Activated T-helper 9 cell treated with anti-CD3 and anti-CD28 coated beads, Interleukin-2, amount 50 U/mL, for 16 hours (primary cell): ENCODE measurements around the gene DUSP18.
"Not testable (repeated sequence)": the region's sequence is repeated elsewhere in the genome, so short reads cannot be mapped to it uniquely, and the experiment has no call there.

Experiments used
- DNase-seq: peaks from one replicate; pipeline ENCODE4 v3.0.0-alpha.2; 2020; ENCODE audit warnings: low read depth

The DUSP18 gene

DNA sequence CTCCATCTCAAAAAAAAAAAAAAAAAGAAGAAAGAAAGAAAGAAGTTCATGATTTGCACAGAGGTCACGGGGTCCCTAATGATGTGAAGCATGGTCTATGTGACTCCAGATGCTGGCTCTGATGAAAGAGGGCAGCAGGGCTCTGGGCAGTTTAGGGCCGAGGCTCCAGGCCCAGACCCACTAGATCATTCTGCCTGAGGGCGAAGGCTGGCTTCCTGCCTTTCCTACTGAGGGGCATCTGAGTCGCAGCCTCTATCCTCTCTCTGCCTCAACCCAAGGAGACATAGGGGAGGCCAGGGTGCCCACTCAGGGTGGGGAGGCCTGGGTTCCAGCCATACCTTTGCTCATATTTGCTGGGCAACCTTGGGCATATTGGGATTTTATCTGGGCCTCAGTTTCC is 27.3 kb downstream of the DUSP18 start:
- DNase-seq = no peak

DNA sequence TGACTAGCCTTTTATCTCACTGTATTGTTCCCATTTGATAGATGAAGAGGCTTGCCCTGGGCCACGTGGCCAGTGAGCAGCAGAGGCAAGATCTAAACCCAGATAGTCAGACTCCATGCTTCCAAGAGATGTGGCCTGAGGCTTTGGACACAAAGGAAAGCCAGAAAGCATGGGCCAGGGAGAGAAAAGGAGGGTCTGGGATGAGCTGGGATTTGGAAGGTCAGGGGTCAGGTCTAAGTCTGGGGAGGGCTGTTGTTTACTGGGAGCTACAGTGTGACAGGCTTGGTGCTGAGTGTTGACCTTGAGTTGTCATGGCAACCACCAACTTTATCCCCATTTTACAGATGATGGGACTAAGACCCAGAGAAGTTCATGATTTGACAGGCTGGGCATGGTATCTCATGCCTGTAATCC is 30.0 kb downstream of the DUSP18 start:
- DNase-seq = no peak

DNA sequence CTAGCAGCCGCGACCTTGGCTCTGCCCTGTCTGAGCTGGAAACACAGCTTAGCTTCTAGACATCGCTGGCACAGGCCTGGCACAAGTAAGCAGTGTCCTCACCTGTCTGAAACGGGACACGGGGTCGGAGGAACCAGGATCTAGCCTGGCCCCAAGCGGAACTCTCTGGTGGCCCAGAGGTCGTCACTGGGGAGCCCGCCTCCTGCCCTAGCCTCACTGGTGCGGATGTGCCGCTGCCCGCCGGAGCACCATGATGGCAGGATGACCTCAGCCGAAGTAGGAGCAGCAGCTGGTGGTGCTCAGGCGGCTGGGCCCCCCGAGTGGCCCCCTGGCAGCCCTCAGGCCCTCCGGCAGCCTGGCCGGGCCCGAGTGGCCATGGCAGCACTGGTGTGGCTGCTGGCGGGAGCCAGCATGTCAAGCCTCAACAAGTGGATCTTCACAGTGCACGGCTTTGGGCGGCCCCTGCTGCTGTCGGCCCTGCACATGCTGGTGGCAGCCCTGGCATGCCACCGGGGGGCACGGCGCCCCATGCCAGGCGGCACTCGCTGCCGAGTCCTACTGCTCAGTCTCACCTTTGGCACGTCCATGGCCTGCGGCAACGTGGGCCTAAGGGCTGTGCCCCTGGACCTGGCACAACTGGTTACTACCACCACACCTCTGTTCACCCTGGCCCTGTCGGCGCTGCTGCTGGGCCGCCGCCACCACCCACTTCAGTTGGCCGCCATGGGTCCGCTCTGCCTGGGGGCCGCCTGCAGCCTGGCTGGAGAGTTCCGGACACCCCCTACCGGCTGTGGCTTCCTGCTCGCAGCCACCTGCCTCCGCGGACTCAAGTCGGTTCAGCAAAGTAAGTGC is 31.2 kb downstream of the DUSP18 start:
- DNase-seq = no peak

DNA sequence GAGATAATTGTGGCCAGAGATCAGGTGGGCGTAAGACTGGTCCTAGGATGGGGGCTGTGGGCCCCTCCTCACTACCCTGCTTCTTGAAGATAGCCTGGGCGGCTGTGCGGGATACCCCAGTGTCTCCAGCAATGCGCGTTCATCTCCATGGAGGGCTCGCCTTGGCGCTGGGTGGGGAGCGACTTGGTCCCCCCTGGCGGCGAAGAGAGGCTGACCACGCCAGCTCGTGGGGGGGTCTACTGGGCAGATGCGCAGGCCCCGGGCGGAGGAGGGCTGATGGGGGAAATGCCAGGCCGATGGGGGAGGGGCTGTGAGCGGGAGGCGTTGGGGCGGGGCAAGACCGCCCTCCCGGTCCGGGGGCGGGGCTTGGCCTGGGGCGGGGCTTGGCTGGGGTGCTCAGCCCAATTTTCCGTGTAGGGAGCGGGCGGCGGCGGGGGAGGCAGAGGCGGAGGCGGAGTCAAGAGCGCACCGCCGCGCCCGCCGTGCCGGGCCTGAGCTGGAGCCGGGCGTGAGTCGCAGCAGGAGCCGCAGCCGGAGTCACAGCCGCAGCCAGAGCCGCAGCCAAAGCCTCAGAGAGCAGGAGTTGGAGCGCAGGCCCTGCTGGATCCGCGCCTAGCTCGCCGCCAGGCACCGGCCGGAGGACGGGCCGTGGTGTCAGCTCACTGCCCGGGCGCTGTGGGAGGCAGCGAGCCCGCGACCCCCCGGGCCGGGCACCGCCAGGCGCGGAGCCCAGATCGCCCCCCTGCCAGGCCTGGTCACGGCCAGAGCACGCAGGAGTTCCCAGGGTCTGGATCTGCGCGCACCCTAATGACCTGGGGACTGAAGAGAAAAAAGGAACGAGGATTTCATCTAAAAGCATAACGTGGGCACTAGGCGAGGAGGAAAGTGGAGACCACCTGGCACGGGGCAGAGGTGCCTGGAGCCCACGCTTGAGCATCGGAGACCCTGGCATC is 32.1 kb downstream of the DUSP18 start, which contains the start of gene SLC35E4:
Gene SLC35E4, plus strand, starts transcription at position 509 of the 953 bp plus-strand sequence. CDS start 670 bp downstream, outside the sequence.
- peak; percentile 95 for DNase-seq

DNA sequence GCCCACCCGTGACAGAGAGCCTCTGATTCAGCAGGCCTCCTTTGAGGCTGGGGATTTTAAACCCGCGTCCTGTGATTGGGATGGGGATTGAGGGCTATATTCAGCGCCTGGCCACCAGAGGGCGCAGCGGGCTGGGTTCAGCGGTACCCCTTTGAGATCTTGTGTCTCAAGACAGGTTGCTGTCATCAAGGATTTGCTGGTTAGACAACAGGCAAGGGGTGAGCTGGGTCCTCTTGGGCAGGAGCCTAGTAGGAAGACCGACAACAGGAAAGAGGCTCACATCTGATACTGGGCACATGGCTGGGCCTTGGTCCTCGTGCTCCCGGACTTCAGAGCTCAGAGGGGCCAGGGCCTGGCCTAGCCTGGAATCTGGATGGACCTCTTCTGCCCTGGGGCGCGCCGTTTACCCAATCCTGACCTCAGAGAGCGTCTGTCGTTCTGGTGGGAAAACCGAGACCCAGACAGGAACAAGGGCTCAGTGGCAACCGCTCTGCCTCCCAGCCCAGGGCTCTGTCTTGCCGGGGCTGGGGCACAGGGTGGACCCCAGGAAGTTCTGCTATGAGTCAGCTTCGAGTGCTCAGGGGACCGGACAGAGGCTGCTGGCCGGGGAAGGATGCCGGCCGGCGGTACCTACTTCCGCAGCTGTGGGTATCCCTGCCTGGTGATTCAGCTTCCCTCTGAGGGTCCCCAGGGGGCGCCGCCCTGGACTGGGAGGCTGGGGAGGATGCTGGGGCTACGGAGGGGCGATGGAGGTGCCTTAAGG is 33.0 kb downstream of the DUSP18 start:
- DNase-seq = peak; percentile 88

DNA sequence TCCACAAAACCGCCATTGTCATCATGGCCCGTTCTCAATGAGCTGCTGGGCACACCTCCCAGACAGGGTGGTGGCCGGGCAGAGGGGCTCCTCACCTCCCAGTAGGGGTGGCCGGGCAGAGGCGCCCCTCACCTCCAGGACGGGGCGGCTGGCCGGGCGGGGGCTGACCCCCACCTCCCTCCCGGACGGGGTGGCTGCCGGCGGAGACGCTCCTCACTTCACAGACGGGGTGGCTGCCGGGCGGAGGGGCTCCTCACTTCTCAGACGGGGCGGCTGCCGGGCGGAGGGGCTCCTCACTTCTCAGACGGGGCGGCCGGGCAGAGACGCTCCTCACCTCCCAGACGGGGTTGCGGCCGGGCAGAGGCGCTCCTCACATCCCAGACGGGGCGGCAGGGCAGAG is 36.2 kb downstream of the DUSP18 start:
- DNase-seq = not testable (repeated sequence)

DNA sequence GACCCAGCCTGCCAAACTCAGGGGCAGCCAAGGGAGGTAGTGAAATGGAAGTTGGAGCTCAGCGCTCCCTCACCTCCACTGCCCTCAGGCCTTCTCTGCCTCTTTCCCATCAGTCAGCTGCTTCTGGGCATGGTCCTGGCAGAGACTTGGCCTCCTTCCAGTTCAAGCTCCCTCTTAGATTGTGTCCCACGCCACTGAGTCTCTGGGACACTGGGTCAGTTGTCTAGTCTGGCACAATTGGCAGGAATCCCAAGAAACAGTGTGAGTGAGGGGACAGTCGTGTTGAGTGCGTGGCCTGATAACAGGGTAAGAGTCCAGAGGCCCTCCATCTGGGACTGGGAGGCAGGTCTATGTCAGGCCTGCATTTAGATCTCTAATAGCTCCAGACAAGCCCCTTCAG is 39.2 kb downstream of the DUSP18 start:
- DNase-seq = no peak

DNA sequence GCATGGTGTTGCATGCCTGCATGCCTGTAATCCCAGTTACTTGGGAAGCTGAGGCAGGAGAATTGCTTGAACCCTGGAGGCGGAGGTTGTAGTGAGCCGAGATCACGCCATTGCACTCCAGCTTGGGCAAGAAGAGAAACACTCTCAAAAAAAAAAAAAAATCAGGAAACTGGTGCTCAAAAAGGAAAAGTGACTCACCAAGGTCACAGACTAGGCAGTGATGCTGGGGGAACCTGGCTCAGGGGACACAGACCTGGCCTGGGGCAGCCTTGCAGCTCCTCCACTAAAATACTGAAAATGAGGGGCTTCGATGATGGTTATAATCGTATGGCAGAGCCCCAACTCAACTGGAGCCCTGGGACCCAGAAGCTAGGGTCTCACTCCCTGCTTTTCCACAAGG is 40.2 kb downstream of the DUSP18 start:
- no peak for DNase-seq

DNA sequence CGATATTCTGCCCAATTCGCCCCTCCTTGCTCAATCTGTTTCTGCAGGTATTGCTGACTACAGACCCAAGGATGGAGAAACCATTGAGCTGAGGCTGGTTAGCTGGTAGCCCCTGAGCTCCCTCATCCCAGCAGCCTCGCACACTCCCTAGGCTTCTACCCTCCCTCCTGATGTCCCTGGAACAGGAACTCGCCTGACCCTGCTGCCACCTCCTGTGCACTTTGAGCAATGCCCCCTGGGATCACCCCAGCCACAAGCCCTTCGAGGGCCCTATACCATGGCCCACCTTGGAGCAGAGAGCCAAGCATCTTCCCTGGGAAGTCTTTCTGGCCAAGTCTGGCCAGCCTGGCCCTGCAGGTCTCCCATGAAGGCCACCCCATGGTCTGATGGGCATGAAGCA is 41.3 kb downstream of the DUSP18 start:
- DNase-seq = no peak

DNA sequence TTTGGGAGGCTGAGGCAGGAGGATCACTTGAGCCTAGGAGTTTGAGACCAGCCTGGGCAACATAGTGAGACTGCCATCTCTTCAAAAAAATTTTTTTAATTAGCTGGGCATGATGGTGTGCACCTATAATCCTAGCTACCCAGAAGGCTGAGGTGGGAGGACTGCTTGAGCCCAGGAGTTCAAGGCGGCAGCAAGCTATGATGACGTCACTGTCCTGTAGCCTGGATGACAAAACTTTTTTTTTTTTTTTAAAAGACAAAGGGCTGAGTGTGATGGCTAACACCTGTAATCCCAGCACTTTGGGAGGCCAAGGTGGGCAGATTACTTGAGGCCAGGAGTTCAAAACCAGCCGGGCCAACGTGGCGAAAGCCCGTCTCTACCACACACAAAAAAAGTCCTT is 47.8 kb downstream of the DUSP18 start:
- not testable (repeated sequence) for DNase-seq

DNA sequence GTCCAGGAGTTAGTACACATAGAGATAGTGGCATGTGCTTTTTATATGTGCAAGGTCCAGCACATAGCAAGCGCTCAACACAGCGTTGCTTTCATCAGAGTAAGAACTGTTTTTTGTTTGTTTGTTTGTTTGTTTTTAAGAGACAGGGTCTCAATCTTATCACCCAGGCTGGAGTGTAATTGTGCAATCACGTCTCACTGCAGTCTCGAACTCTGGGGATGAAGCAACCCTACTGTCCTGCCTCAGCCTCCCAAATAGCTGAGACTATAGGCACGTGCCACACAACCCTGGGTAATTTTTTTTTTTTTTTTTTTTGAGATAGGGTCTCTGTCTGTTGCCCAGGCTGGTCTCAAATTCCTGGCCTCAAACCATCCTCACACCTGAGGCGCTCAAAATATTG is 49.9 kb downstream of the DUSP18 start:
- no peak for DNase-seq

DNA sequence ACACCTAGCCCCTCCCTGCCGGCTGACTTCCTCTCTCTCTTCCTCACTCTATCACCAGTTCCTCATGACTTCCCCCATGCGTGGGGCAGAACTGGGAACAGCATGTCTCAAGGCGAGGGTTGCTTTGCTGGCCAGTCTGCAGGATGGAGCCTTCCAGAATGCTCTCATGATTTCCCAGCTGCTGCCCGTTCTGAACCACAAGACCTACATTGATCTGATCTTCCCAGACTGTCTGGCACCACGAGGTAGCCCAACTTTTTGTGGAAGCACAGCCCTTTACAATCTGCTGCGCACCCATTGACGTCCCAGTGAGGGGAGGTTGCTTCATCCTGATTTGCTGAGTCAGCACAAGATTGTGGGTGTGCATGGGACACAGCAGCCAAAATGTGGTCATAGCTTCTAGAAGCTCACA is 52.1 kb downstream of the DUSP18 start:
- DNase-seq = no peak

DNA sequence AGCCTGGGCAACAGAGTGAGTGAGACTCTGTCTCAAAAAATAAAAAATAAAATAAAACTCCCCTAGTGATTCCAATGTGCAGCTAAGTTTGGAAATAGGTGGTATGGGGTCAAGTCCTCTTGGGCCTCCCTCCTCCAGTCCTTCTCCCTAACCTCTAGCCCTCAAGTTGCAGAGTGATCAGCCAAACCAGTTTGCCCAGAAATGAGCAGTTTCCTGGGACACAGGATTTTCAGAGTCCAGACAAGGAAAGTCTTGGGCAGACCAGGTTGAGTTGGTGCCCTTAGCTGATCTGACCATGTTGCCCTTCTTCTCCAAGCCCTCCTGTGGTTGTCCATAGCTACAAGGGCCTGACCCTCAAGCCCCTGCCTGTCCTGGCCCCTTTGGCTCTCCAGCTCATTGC is 52.8 kb downstream of the DUSP18 start:
- DNase-seq = no peak

DNA sequence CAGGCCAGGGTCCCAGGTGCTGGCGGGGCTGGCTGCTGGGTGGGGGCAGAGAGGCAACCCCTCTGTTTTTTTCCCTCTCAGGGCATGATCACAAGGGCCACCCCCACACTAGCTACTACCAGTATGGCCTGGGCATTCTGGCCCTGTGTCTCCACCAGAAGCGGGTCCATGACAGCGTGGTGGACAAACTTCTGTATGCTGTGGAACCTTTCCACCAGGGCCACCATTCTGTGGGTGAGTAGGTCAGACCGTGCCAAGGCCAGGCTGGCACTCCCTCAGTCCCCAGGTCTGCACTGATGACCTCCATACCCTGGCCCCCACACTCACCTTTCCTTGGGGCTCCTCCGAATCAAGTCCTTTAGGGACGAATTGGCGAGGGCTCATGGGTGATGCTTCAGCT is 53.4 kb downstream of the DUSP18 start:
- no peak for DNase-seq

DNA sequence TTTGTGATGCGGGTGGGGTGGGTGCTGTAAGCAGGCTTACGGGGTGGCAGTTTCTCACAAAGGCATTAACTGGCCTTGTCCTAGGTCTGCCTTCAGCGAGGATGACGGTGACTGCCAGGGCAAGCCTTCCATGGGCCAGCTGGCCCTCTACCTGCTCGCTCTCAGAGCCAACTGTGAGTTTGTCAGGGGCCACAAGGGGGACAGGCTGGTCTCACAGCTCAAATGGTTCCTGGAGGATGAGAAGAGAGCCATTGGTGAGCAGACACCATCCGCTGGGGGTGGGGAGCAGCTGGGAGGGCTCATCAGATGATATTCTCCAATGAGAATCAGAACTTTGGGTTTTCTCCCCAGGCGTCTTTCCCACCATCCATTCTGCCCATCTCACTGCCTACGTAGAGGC is 54.9 kb downstream of the DUSP18 start:
- no peak for DNase-seq
